Stimulated activated CD4-positive, alpha-beta T cell treated with anti-CD3 and anti-CD28 coated beads, Interleukin-15, amount 100 ng/mL, for 24 hours (primary cell): ENCODE data around the gene POC5.

Source experiments
- DNase-seq: peaks from one replicate; pipeline ENCODE4 v3.0.0-alpha.2; 2020

POC5 gene

GRCh38 chr5:75656311-75657003, 60.8 kb downstream of the POC5 start:
- no peak for DNase-seq

GRCh38 chr5:75654693-75655295, 62.4 kb downstream of the POC5 start:
- DNase-seq: no peak

GRCh38 chr5:75653521-75653920, 63.7 kb downstream of the POC5 start:
- DNase-seq: no peak

- no peak for DNase-seq
These were observed 65.5 kb downstream of the POC5 start for GRCh38 chr5:75651575-75652238.

- no peak for DNase-seq
These were observed 68.5 kb downstream of the POC5 start for GRCh38 chr5:75648712-75649111.

- no peak for DNase-seq
These were observed 76.4 kb downstream of the POC5 start for GRCh38 chr5:75640826-75641225.

- no peak for DNase-seq
These were observed 76.8 kb downstream of the POC5 start for GRCh38 chr5:75640395-75640794.

- no peak for DNase-seq
These were observed 77.5 kb downstream of the POC5 start for GRCh38 chr5:75639535-75640311.

GRCh38 chr5:75637949-75638348, 79.3 kb downstream of the POC5 start:
- DNase-seq: no peak

GRCh38 chr5:75632321-75632720, 84.9 kb downstream of the POC5 start:
- DNase-seq: no peak

GRCh38 chr5:75630875-75631274, 86.4 kb downstream of the POC5 start:
- no peak for DNase-seq

- no peak for DNase-seq
These were observed 89.4 kb downstream of the POC5 start for GRCh38 chr5:75627801-75628200.

GRCh38 chr5:75626959-75627358, 90.3 kb downstream of the POC5 start:
- no peak for DNase-seq
